ENCODE data around the gene PPP2R5C.

The PPP2R5C gene

DNA sequence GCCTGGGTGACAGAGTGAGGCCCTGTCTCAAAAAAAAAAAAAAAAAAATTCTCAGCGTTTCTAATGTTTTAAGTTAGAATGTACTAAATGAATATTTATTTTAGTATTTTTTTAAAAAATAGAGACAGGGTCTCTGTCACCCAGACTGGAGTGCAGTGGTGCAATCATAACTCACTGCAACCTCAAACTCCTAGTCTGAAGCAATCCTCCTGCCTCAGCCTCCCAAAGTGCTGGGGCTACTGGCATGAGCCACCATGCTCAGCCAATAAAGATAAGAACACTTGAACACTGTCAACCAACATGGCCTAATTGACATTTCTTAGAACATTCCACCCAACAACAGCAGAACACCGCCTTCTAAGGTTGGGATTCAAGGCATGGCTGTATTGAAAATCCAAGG is 197.8 kb downstream of the PPP2R5C start:
- TF ChIP-seq, protein P1, sequence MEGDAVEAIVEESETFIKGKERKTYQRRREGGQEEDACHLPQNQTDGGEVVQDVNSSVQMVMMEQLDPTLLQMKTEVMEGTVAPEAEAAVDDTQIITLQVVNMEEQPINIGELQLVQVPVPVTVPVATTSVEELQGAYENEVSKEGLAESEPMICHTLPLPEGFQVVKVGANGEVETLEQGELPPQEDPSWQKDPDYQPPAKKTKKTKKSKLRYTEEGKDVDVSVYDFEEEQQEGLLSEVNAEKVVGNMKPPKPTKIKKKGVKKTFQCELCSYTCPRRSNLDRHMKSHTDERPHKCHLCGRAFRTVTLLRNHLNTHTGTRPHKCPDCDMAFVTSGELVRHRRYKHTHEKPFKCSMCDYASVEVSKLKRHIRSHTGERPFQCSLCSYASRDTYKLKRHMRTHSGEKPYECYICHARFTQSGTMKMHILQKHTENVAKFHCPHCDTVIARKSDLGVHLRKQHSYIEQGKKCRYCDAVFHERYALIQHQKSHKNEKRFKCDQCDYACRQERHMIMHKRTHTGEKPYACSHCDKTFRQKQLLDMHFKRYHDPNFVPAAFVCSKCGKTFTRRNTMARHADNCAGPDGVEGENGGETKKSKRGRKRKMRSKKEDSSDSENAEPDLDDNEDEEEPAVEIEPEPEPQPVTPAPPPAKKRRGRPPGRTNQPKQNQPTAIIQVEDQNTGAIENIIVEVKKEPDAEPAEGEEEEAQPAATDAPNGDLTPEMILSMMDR (IDR thresholded peaks at IDR 0.05; ENCODE audit: insufficient read depth, low read depth, low read length, missing control alignments): no peak
- no peak for DNase-seq (ENCODE audit: low read depth)
- H3K4me3 ChIP-seq (ENCODE audit: low read length): no peak overlapping the region

DNA sequence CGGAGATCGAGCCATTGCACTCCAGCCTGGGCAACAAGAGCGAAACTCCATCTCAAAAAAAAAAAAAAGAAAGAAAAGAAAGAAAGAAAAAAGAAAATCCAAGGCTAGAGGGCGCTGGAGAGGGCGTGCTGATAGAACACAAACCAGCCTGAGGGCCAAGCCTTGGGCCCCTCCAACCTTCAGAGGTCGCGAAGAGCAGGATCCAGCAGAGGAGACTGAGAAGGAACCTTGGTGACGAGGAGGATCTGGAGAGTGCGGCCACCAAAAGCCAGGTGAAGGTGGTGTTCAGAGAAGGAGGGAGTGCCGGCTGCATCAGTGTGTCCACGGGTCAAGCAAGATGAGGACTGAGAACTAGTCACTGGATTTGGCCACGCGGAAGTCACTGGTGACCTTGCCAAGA is 198.7 kb downstream of the PPP2R5C start:
- no peak for DNase-seq (ENCODE audit: low read depth)
- no peak overlapping the region for H3K4me3 ChIP-seq (ENCODE audit: low read length)
- TF ChIP-seq, protein P1 (IDR thresholded peaks at IDR 0.05; ENCODE audit: insufficient read depth, low read depth, low read length, missing control alignments): peak; percentile 43

DNA sequence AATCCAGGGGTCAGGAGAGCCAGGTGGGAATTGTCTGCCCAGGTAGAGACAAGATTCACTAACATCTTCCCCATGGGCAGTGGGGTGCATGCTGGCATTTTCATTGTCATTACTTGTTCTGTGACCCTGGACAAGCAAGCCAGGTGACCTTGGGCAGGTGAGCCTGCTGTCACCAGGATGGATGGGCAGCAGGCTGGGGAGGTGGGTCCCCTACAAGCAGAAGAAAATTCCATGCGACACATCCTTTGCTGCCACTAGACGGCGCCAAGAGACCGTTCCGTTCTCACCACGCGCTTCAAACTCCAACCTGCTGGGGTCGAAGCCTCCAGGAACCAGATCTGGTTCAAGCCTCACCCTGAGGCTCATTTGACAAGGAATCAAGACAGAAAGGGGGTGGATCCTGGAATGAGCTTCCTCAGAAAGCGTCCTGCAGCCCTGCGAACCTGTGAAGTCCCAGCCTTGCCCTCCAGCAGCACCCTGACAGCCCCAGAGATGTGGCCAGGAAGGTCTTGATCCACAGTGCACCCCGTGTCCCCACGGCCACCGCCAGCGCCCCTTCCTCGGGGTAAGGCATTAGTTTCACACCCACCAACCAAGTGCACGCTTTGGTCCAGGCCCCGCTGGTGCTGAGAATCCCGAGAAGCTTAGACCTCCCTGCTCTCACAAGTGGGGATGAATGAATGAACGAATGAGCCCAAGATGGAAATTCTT is 199.7 kb downstream of the PPP2R5C start:
- peak; percentile 83 for DNase-seq (ENCODE audit: low read depth)
- TF ChIP-seq, protein P1 (IDR thresholded peaks at IDR 0.05; ENCODE audit: insufficient read depth, low read depth, low read length, missing control alignments): peak; percentile 99
- H3K4me3 ChIP-seq (ENCODE audit: low read length): no peak overlapping the region

DNA sequence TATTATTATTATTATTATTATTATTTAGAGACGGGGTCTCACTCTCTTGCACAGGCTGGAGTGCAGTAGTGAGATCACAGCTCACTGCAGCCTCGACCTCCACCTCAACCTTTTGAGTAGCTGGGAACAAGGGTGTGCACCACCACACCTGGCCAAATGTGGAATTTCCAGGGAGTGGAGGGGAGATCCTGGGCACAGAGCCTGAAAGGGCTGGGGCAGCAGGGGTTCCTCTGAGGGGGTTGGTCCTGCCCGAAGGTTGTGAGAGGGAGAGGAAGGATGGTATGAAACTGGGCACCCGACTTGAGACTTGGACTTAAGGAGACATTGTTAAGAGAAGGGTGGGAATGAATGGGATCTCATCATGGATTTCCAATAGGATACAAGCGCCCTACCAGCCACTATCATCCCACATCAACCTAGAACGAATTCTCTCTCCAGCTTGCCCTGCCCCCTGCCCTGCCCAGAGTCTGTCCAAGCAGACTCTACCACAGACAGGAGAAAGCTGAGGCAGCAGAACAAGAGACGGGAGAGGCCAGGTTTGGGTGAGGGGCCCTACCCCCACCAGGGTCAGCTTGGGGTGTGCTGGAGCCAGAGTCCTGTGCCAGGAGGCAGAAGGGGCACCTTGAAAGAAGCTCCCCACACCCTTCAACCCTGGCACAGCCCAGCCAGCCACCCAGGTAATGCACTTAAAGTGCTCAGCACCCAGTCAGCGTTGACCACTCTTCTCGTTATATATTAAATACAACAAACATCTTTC is 200.4 kb downstream of the PPP2R5C start:
- H3K4me3 ChIP-seq (ENCODE audit: low read length): no peak overlapping the region
- TF ChIP-seq, protein P1 (IDR thresholded peaks at IDR 0.05; ENCODE audit: insufficient read depth, low read depth, low read length, missing control alignments): no peak
- no peak for DNase-seq (ENCODE audit: low read depth)

DNA sequence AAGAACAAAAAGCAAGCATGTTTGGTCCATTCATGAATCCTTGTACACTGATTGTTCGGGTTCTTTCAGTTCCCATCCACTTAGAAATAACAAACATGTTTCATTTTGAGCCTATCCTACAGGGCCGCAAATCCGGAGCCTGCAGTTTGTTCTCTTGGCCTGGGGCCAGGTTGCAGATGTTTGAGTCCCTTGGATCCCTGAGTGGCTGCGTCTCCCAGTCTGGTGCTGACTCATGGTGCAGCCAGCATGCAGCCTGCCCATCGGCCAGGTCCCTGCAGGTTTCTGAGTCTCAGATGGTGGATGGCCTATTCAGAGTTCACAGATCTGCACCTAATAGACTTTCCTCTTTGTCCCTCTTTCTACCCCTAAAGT is 201.0 kb downstream of the PPP2R5C start:
- DNase-seq (ENCODE audit: low read depth): peak; percentile 86
- H3K4me3 ChIP-seq (ENCODE audit: low read length): no peak overlapping the region
- TF ChIP-seq, protein P1 (IDR thresholded peaks at IDR 0.05; ENCODE audit: insufficient read depth, low read depth, low read length, missing control alignments): no peak

DNA sequence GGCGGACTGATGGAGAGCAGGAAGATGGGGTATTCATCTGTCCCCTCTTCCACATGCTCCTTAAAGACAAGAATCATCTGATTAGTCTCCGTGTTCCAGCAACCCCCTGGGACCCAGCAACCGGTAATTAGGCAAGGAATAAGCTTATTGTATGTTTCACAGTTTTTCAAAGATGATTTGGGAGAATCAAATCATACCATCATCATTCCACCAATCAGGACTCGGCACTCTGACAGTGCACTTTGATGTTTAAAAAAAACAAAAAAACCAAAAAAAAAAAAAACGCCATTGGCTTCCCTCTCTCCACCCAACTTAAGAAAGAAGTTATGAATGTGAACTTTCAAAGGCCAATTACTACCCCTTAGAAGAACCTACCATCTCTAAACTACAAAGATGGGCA is 201.5 kb downstream of the PPP2R5C start:
- H3K4me3 ChIP-seq (ENCODE audit: low read length): no peak overlapping the region
- no peak for DNase-seq (ENCODE audit: low read depth)
- TF ChIP-seq, protein P1 (IDR thresholded peaks at IDR 0.05; ENCODE audit: insufficient read depth, low read depth, low read length, missing control alignments): no peak
